Measurements from ENCODE around the gene SUSD4. TPM values are rescaled to one million over a fixed set of nuclear protein-coding genes. Genes with fewer than 3 reads are reported as not detected.

Gene SUSD4
- total and polyA plus RNA-seq, 3 donors from 2014 or later: 13.9 to 17.7 (median 13.9) TPM

DNA sequence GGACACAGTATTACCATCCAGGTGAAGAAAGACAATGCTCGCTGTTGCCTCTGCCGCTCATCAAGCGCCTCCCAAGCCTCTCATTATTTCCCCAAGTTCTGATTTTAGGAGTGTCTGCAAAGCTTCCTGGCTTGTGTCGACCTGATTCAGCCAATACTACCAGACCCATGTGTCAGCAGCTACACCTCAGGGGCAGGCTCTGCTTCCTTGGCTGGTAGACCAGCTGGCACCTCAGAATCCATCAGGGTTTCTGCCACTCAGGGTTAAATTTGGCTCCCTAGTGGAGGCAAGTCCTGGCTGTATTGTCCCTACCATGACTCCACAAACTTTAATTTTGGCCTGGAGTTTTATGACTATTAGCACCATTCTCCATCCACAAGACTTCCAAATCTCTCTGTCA lies 35.4 kb downstream of the SUSD4 start:
- Histone ChIP-seq H3K9me3 (no peaks in the 10 kb centered on the region), H3K36me3 (ENCODE audit: low read depth, missing control alignments) (no peaks in the 10 kb centered on the region), H3K27me3 (no peaks in the 10 kb centered on the region), H3K27ac (no peak overlapping the region), H3K4me1 (peaks cover 10% of the 10 kb centered on the region), H3K4me3 (no peak overlapping the region)
- intact Hi-C loops (cut with DNase I; ENCODE audit: low total_unique reads): no loop called here
- no peak for TF ChIP-seq POLR2A (IDR thresholded peaks at IDR 0.05)
- TF ChIP-seq, protein P1, sequence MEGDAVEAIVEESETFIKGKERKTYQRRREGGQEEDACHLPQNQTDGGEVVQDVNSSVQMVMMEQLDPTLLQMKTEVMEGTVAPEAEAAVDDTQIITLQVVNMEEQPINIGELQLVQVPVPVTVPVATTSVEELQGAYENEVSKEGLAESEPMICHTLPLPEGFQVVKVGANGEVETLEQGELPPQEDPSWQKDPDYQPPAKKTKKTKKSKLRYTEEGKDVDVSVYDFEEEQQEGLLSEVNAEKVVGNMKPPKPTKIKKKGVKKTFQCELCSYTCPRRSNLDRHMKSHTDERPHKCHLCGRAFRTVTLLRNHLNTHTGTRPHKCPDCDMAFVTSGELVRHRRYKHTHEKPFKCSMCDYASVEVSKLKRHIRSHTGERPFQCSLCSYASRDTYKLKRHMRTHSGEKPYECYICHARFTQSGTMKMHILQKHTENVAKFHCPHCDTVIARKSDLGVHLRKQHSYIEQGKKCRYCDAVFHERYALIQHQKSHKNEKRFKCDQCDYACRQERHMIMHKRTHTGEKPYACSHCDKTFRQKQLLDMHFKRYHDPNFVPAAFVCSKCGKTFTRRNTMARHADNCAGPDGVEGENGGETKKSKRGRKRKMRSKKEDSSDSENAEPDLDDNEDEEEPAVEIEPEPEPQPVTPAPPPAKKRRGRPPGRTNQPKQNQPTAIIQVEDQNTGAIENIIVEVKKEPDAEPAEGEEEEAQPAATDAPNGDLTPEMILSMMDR (IDR thresholded peaks at IDR 0.05): no peak
- DNase-seq: no peak
- WGBS, 2 donors: 89 to 98% methylated on average over 4 of the region's 4 CpGs

DNA sequence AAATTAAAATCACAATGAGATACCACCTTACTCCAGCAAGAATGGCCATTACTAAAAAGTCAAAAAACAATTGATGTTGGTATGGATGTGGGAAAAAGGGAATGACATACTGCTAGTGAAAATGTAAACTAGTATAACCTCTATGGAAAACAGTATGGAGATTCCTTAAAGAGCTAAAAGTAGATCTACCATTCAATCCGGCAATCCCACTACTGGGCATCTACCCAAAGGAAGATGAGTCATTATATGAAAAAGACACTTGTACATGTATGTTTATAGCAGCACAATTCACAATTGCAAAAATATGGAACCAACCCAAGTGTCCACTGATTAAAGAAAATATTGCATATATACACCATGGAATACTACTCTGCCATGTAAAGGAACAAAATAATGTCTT lies 37.2 kb downstream of the SUSD4 start:
- no peak for DNase-seq
- no peak overlapping the region for H3K4me3 ChIP-seq
- 65 to 93% methylated on average over 1 of the region's 1 CpG for WGBS, 2 donors
- intact Hi-C loops (cut with DNase I; ENCODE audit: low total_unique reads): no loop called here
- no peaks in the 10 kb centered on the region for H3K27me3 ChIP-seq
- no peaks in the 10 kb centered on the region for H3K9me3 ChIP-seq
- no peak overlapping the region for H3K27ac ChIP-seq
- peaks cover 7% of the 10 kb centered on the region for H3K4me1 ChIP-seq
- H3K36me3 ChIP-seq (ENCODE audit: low read depth, missing control alignments): no peaks in the 10 kb centered on the region
- TF ChIP-seq, protein P1 (IDR thresholded peaks at IDR 0.05): no peak
- TF ChIP-seq POLR2A (IDR thresholded peaks at IDR 0.05): no peak

DNA sequence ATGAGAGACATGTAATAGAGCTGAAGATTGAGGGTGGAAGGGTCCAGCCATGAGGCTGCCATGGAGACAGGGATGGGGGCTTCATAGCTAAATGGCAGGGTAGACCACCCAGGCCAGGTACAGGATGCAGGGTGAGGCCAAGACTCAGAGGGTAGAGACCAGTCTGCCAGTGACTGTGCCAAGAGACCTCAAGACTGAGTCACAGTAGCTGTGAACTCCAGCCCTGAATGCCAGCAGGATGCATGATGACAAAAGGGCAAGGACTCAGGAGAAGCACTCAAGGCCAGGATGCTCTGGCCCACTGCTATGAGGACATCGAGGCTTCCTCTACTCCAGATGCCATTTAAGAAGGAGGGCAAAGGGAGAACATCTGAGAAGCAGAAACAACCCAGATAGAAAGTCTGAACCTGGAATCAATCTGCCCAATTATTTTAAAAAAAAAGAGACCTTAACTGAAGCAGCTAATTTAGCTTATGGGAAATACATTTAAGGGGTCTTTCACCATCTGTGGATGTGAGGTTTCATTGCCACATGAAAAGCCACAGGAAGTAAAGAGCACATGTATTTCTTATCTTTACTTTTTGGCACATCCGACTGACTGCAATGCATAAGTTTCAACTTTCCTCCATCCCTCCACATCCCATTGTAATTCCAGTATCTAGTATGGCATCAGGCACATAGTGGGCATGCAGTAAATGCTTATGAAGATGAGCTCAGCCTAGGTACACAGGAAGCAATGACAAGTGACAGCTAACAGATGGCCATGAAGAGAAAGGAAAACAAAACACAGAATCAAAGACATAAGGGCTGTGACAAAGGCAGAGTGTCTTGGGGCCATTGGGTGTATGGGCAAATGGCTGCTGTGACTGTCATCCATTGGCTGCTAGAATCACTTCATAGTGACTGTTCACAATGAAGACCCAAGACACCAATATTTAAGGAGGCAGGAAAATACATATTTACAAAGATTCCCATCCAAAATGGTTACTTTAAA lies 40.2 kb downstream of the SUSD4 start:
- TF ChIP-seq POLR2A (IDR thresholded peaks at IDR 0.05): no peak
- TF ChIP-seq, protein P1 (IDR thresholded peaks at IDR 0.05): no peak
- intact Hi-C loops (cut with DNase I; ENCODE audit: low total_unique reads): no loop called here
- no peaks in the 10 kb centered on the region for H3K4me1 ChIP-seq

DNA sequence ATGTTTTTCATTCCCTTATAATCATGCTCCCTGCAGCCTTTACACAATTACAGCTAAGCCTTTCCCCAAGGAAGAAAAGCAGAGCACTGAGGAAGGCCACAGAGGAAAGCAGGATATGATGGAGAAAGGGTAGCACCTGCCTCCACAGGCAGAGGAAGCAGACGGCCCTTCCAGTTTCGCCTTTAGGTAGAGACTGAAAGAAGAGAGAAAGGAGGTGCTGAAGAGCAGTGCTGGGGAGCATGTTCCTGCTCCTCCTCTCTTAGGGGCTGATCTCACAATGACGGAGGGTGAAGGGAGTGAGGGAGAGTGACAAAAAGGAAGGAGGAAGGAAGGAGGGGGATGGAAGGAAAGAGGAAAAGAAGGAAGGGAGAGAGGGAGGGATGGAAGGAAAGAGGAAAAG lies 41.1 kb downstream of the SUSD4 start:
- H3K36me3 ChIP-seq (ENCODE audit: low read depth, missing control alignments): no peaks in the 10 kb centered on the region
- DNase-seq: no peak
- TF ChIP-seq POLR2A (IDR thresholded peaks at IDR 0.05): no peak
- TF ChIP-seq, protein P1 (IDR thresholded peaks at IDR 0.05): no peak
- no peaks in the 10 kb centered on the region for H3K27me3 ChIP-seq
- H3K27ac ChIP-seq: no peak overlapping the region
- no peak overlapping the region for H3K4me3 ChIP-seq
- no peaks in the 10 kb centered on the region for H3K4me1 ChIP-seq
- intact Hi-C loops (cut with DNase I; ENCODE audit: low total_unique reads): no loop called here
- WGBS, 2 donors: 79 to 84% methylated on average over 3 of the region's 3 CpGs
- H3K9me3 ChIP-seq: no peaks in the 10 kb centered on the region

More for the DNA sequence above, 40.2 kb downstream of the SUSD4 start:
- no peak for DNase-seq
- 44 to 86% methylated on average over 2 of the region's 2 CpGs for WGBS, 2 donors
- H3K4me3 ChIP-seq: no peak overlapping the region
- no peaks in the 10 kb centered on the region for H3K36me3 ChIP-seq (ENCODE audit: low read depth, missing control alignments)
- no peak overlapping the region for H3K27ac ChIP-seq
- no peaks in the 10 kb centered on the region for H3K9me3 ChIP-seq
- H3K27me3 ChIP-seq: no peaks in the 10 kb centered on the region
